PC-3 (cell line): Measurements from ENCODE around the gene COMMD10.

Source experiments
- CTCF ChIP-seq: fragments of 300-600 bp; sonication (generic); conservative IDR thresholded peaks from 2 replicates; pipeline ENCODE4 v1.5.1; 2017; ENCODE audit warnings: antibody characterized with exemption, low read depth, mild to moderate bottlenecking, low read length
- EZH2 ChIP-seq: fragments of 300-600 bp; sonication (generic); IDR thresholded peaks from one replicate; pipeline ENCODE4 v1.6.1; 2017; ENCODE audit warnings: antibody characterized with exemption, mild to moderate bottlenecking, low read length; ENCODE audit not compliant: unreplicated experiment
- EZH2phosphoT487 ChIP-seq: fragments of 300-600 bp; sonication (generic); IDR thresholded peaks from 2 replicates; pipeline ENCODE4 v1.6.1; 2018; ENCODE audit warnings: mild to moderate bottlenecking, antibody characterized with exemption, low read length, borderline replicate concordance

- TF ChIP-seq CTCF (no peak), EZH2 (no peak), EZH2phosphoT487 (no peak)
Observed at GRCh38 chr5:116303340-116303739, 218.5 kb downstream of the COMMD10 start.
